Measurements from ENCODE around the gene ABHD12B. TPM values are rescaled to one million over a fixed set of nuclear protein-coding genes. Genes with fewer than 3 reads are reported as not detected.

The ABHD12B gene
- total and polyA plus RNA-seq, 2 experiments from 2014 or later = 9.0 to 52.8 TPM

GRCh38 chr14:50865391-50866076 is 6.3 kb upstream of the ABHD12B start:
- no peaks in the 10 kb centered on the region for H3K9me2 ChIP-seq (ENCODE audit: insufficient read depth)
- TF ChIP-seq ETS1 (IDR thresholded peaks at IDR 0.05) (no peak), ZNF331 (CRISPR knock-in tag; IDR thresholded peaks at IDR 0.05; ENCODE audit: low read depth) (no peak), NANOG (IDR thresholded peaks at IDR 0.05; ENCODE audit: borderline replicate concordance) (no peak), CREB1 (CRISPR knock-in tag; IDR thresholded peaks at IDR 0.05; ENCODE audit: low read depth) (no peak)
- Mint-ChIP-seq H3K4me1 (peaks cover 25% of the 10 kb centered on the region), H3K27ac (no peak overlapping the region), H3K9me3 (no peaks in the 10 kb centered on the region), H3K27me3 (ENCODE audit: insufficient read depth, low read depth, poor library complexity) (no peaks in the 10 kb centered on the region), H3K36me3 (ENCODE audit: low read depth) (no peaks in the 10 kb centered on the region), H3K4me3 (no peak overlapping the region)
- H3K4me2 ChIP-seq = no peak overlapping the region
- H4K20me1 ChIP-seq (replicated peaks; ENCODE audit: insufficient read depth) = no peaks in the 10 kb centered on the region
- no peak overlapping the region for H3K4me3 ChIP-seq
- no peak overlapping the region for H3K27ac ChIP-seq (ENCODE audit: low read depth)
- H2AFZ ChIP-seq = no peak overlapping the region
- no peaks in the 10 kb centered on the region for H3K79me2 ChIP-seq (replicated peaks; ENCODE audit: insufficient read depth)
- no peaks in the 10 kb centered on the region for H3K36me3 ChIP-seq (ENCODE audit: insufficient read depth)
- H3K27me3 ChIP-seq (ENCODE audit: insufficient read depth) = peaks cover 4% of the 10 kb centered on the region
- no peaks in the 10 kb centered on the region for H3F3A ChIP-seq (replicated peaks; ENCODE audit: low read depth)
- DNase-seq (ENCODE audit: low spot score) (no peak), ATAC-seq (no peak)
- peaks cover 17% of the 10 kb centered on the region for H3K4me1 ChIP-seq (ENCODE audit: insufficient read depth)

GRCh38 chr14:50871228-50871627 is 625 bp upstream of the ABHD12B start:
- DNase-seq (ENCODE audit: low spot score) (no peak), ATAC-seq (no peak)
- H3K4me2 ChIP-seq = peak overlapping the region; percentile 82

GRCh38 chr14:50874757-50875156 is 2.9 kb downstream of the ABHD12B start:
- no peak overlapping the region for H3K4me2 ChIP-seq
- H2AFZ ChIP-seq = no peak overlapping the region
- Mint-ChIP-seq H3K27me3 (ENCODE audit: insufficient read depth, low read depth, poor library complexity) (peaks cover 17% of the 10 kb centered on the region), H3K4me3 (no peak overlapping the region), H3K4me1 (peaks cover 19% of the 10 kb centered on the region), H3K36me3 (ENCODE audit: low read depth) (no peaks in the 10 kb centered on the region), H3K27ac (no peak overlapping the region), H3K9me3 (no peaks in the 10 kb centered on the region)
- no peaks in the 10 kb centered on the region for H3K9me2 ChIP-seq (ENCODE audit: insufficient read depth)
- no peaks in the 10 kb centered on the region for H3K79me2 ChIP-seq (replicated peaks; ENCODE audit: insufficient read depth)
- H3K4me1 ChIP-seq (ENCODE audit: insufficient read depth) = peaks cover 13% of the 10 kb centered on the region
- H3K27ac ChIP-seq (ENCODE audit: low read depth) = no peak overlapping the region
- H3F3A ChIP-seq (replicated peaks; ENCODE audit: low read depth) = 0 out of 2 replicates have a peak, but pooled peaks cover 7% of the 10 kb centered on the region
- ATAC-seq = no peak
- H3K4me3 ChIP-seq = no peak overlapping the region
- no peaks in the 10 kb centered on the region for H4K20me1 ChIP-seq (replicated peaks; ENCODE audit: insufficient read depth)
- no peaks in the 10 kb centered on the region for H3K36me3 ChIP-seq (ENCODE audit: insufficient read depth)
- peaks cover 39% of the 10 kb centered on the region for H3K27me3 ChIP-seq (ENCODE audit: insufficient read depth)
- no peak for DNase-seq (ENCODE audit: low spot score)
- no peak for TF ChIP-seq EZH2 (IDR thresholded peaks at IDR 0.05; ENCODE audit: low read depth, unreplicated experiment)
- TF ChIP-seq CREB1 (CRISPR knock-in tag; IDR thresholded peaks at IDR 0.05; ENCODE audit: low read depth) = no peak
- no peak for TF ChIP-seq JUNB (IDR thresholded peaks at IDR 0.05; ENCODE audit: unreplicated experiment)
- TF ChIP-seq STAT1 (IDR thresholded peaks at IDR 0.05; ENCODE audit: unreplicated experiment) = no peak
- no peak for TF ChIP-seq REST (IDR thresholded peaks at IDR 0.05; ENCODE audit: unreplicated experiment)
- no peak for TF ChIP-seq ZNF114 (CRISPR knock-in tag; IDR thresholded peaks at IDR 0.05)
- no peak for TF ChIP-seq EZH2phosphoT487 (IDR thresholded peaks at IDR 0.05; ENCODE audit: unreplicated experiment)

More at GRCh38 chr14:50871228-50871627, 625 bp upstream of the ABHD12B start:
- H2AFZ ChIP-seq = peak overlapping the region; percentile 83
- H3K79me2 ChIP-seq (replicated peaks; ENCODE audit: insufficient read depth) = no peaks in the 10 kb centered on the region
- no peak overlapping the region for H3K27ac Mint-ChIP-seq
- TF ChIP-seq POLR2AphosphoS5 (IDR thresholded peaks at IDR 0.05; ENCODE audit: low read depth) (no peak), ZNF331 (CRISPR knock-in tag; IDR thresholded peaks at IDR 0.05; ENCODE audit: low read depth) (no peak), NANOG (IDR thresholded peaks at IDR 0.05; ENCODE audit: borderline replicate concordance) (no peak), STAT1 (IDR thresholded peaks at IDR 0.05; ENCODE audit: unreplicated experiment) (no peak), EZH2phosphoT487 (IDR thresholded peaks at IDR 0.05; ENCODE audit: unreplicated experiment) (no peak)
- H3K27me3 Mint-ChIP-seq (ENCODE audit: insufficient read depth, low read depth, poor library complexity) = peaks cover 17% of the 10 kb centered on the region
- H3K36me3 Mint-ChIP-seq (ENCODE audit: low read depth) = no peaks in the 10 kb centered on the region
- 0 out of 2 replicates have a peak, but pooled peaks cover 7% of the 10 kb centered on the region for H3F3A ChIP-seq (replicated peaks; ENCODE audit: low read depth)
- peak overlapping the region; percentile 59 for H3K4me3 Mint-ChIP-seq
- H3K27me3 ChIP-seq (ENCODE audit: insufficient read depth) = peaks cover 39% of the 10 kb centered on the region
- H3K4me3 ChIP-seq = peak overlapping the region; percentile 55
- H3K9me3 Mint-ChIP-seq = no peaks in the 10 kb centered on the region
- no peaks in the 10 kb centered on the region for H3K36me3 ChIP-seq (ENCODE audit: insufficient read depth)
- no peaks in the 10 kb centered on the region for H4K20me1 ChIP-seq (replicated peaks; ENCODE audit: insufficient read depth)
- H3K4me1 ChIP-seq (ENCODE audit: insufficient read depth) = peaks cover 8% of the 10 kb centered on the region
- peaks cover 12% of the 10 kb centered on the region for H3K4me1 Mint-ChIP-seq
- H3K9me2 ChIP-seq (ENCODE audit: insufficient read depth) = no peaks in the 10 kb centered on the region
- H3K27ac ChIP-seq (ENCODE audit: low read depth) = no peak overlapping the region

All from GM23338 (cell line).